ENCODE measurements around the gene TSPAN5.

GRCh38 chr4:98680806-98681205 lies 22.4 kb upstream of the TSPAN5 start:
- TF ChIP-seq CTCF (optimal IDR thresholded peaks at IDR 0.05 in 1 of 3, IDR thresholded peaks at IDR 0.05 in 1 of 3, conservative IDR thresholded peaks at IDR 0.05 in 1 of 3; ENCODE audit: extremely low read depth in 1 of 3, insufficient read depth in 2 of 3, low read length in 3 of 3) (no peak), EZH2 (IDR thresholded peaks at IDR 0.05; ENCODE audit: low read length) (no peak)
